Measurements from ENCODE around the gene SBF2. TPM values are rescaled to one million over a fixed set of nuclear protein-coding genes. Genes with fewer than 3 reads are reported as not detected.

SBF2 gene
- total RNA-seq, 1 donor from 2014 or later = 23.7 TPM

- peak; percentile 84 for DNase-seq (ENCODE audit: low read depth)
These were observed 431.9 kb downstream of the SBF2 start for GRCh38 chr11:9861860-9862725.

GRCh38 chr11:9859554-9860305 lies 434.3 kb downstream of the SBF2 start:
- DNase-seq (ENCODE audit: low read depth) = no peak

GRCh38 chr11:9858822-9859221 lies 435.2 kb downstream of the SBF2 start:
- no peak for DNase-seq (ENCODE audit: low read depth)

- no peak for DNase-seq (ENCODE audit: low read depth)
These were observed 435.8 kb downstream of the SBF2 start for GRCh38 chr11:9858218-9858617.

- DNase-seq (ENCODE audit: low read depth) = no peak
These were observed 438.3 kb downstream of the SBF2 start for GRCh38 chr11:9855579-9856287.

GRCh38 chr11:9853929-9854552 lies 440.0 kb downstream of the SBF2 start:
- no peak for DNase-seq (ENCODE audit: low read depth)

GRCh38 chr11:9852465-9852864 lies 441.6 kb downstream of the SBF2 start:
- no peak for DNase-seq (ENCODE audit: low read depth)

GRCh38 chr11:9851366-9851765 lies 442.7 kb downstream of the SBF2 start:
- DNase-seq (ENCODE audit: low read depth) = no peak

GRCh38 chr11:9850224-9850895 lies 443.7 kb downstream of the SBF2 start:
- DNase-seq (ENCODE audit: low read depth) = no peak

GRCh38 chr11:9849389-9849788 lies 444.6 kb downstream of the SBF2 start:
- no peak for DNase-seq (ENCODE audit: low read depth)

GRCh38 chr11:9847636-9848035 lies 446.4 kb downstream of the SBF2 start:
- DNase-seq (ENCODE audit: low read depth) = peak; percentile 27

- DNase-seq (ENCODE audit: low read depth) = peak; percentile 44
These were observed 451.1 kb downstream of the SBF2 start for GRCh38 chr11:9842923-9843322.

GRCh38 chr11:9840460-9841004 lies 453.5 kb downstream of the SBF2 start:
- no peak for DNase-seq (ENCODE audit: low read depth)

- no peak for DNase-seq (ENCODE audit: low read depth)
These were observed 454.5 kb downstream of the SBF2 start for GRCh38 chr11:9839550-9839949.

- peak; percentile 37 for DNase-seq (ENCODE audit: low read depth)
These were observed 455.1 kb downstream of the SBF2 start for GRCh38 chr11:9838961-9839360.

- peak; percentile 34 for DNase-seq (ENCODE audit: low read depth)
These were observed 455.8 kb downstream of the SBF2 start for GRCh38 chr11:9838229-9838628.

GRCh38 chr11:9834291-9834690 lies 459.7 kb downstream of the SBF2 start:
- DNase-seq (ENCODE audit: low read depth) = no peak

GRCh38 chr11:9831122-9831521 lies 462.9 kb downstream of the SBF2 start:
- DNase-seq (ENCODE audit: low read depth) = no peak

GRCh38 chr11:9827708-9828107 lies 466.3 kb downstream of the SBF2 start:
- no peak for DNase-seq (ENCODE audit: low read depth)

- no peak for DNase-seq (ENCODE audit: low read depth)
These were observed 467.6 kb downstream of the SBF2 start for GRCh38 chr11:9826390-9826789.

Data from myocyte (in vitro differentiated cells).